ENCODE measurements around the gene TRAF7. TPM values are rescaled to one million over a fixed set of nuclear protein-coding genes. Genes with fewer than 3 reads are reported as not detected.

The TRAF7 gene
- total RNA-seq, 1 experiment from 2014 or later: 160 TPM

DNA sequence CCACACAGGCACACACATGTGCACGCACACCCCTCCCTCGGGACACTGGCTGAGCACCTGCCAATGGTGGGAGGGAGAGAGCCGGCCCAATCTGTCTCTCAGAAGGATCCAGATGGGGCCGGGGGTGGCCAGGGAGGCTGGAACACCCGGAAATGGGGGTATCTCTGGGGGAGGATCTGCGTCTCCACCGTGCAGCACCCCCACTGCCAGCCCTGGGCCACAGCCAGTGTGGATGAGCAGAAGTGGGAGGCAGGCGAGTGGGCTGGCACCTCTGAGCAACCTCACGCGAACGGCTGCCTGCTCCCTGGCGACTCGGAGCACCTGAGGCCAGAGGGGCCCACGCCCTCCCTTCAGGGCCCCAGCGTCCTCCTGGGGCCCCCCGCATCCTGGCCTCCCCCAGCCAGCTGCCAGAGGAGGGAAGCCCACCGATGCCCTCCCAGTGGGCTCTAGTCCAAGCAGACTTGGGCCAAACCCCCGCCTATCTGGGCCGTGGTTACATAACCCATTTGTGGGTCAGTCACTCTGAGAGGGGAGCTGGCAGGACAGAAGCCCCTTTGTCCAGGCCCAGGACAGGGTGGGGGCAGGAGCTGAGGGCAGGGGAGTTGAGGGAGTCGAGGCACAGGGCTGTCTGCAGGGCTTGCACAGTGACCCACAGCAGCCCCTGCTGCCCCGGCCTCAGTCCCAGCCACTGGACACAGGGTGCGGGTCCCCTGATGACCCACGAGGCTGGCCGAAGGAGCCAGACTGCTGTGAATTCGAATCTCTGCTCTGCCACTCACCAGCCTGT, 35.3 kb downstream of the TRAF7 start:
- no peaks in the 10 kb centered on the region for H3K9me2 ChIP-seq (ENCODE audit: insufficient read depth)
- DNase-seq (ENCODE audit: low read depth, low spot score) (no peak), ATAC-seq (no peak)
- H3K27ac ChIP-seq (ENCODE audit: low read depth, low read length): no peak overlapping the region
- BruUV-seq (replicated peaks): no TSS peak
- H3K9ac ChIP-seq (ENCODE audit: low read length): no peak overlapping the region
- intact Hi-C loops (cut with micrococcal nuclease): loop anchor here (10.0 kb wide), 1 partner anchor 314 kb away; no protein-coding TSS in a partner anchor
- no peaks in the 10 kb centered on the region for H3K27me3 ChIP-seq (ENCODE audit: insufficient read depth, low read length)
- POLR2A ChIA-PET: interaction anchor here (1.2 kb wide), 1 partner anchor 35 kb away, joined by 3 read pairs; the partner anchor contains the start of gene TRAF7
- RAD21 ChIA-PET (ENCODE audit: low non-redundant PET in 1 of 2, low total read pairs in 2 of 2, uncharacterized antibody in 2 of 2, unreplicated experiment in 2 of 2): no interaction called here
- H2AFZ ChIP-seq (ENCODE audit: low read depth, low read length, poor library complexity, severe bottlenecking): no peak overlapping the region
- no peak overlapping the region for H3K4me3 ChIP-seq (replicated peaks in 1 of 2; ENCODE audit: low read depth in 1 of 2, low read length in 2 of 2)
- no peak overlapping the region for H3K4me2 ChIP-seq (ENCODE audit: low read length)
- no peaks in the 10 kb centered on the region for H3K36me3 ChIP-seq (ENCODE audit: control insufficient read depth in 1 of 2, insufficient read depth in 2 of 2, low read length in 2 of 2)
- peaks cover 5 to 18% of the 10 kb centered on the region in 2 experiments for H3K4me1 ChIP-seq (ENCODE audit: control insufficient read depth in 1 of 2, insufficient read depth in 2 of 2, low read length in 2 of 2)
- CTCF ChIA-PET: no interaction called here
- H3K79me2 ChIP-seq (ENCODE audit: insufficient read depth, low read length): no peaks in the 10 kb centered on the region
- TF ChIP-seq RAD21 (IDR thresholded peaks at IDR 0.05; ENCODE audit: low read depth) (no peak), SRF (IDR thresholded peaks at IDR 0.05; ENCODE audit: low read depth) (no peak), ELF1 (IDR thresholded peaks at IDR 0.05; ENCODE audit: borderline replicate concordance, low read depth) (no peak), EZH2 (IDR thresholded peaks at IDR 0.05) (no peak), CBX3 (IDR thresholded peaks at IDR 0.05; ENCODE audit: low read depth) (no peak), JUND (IDR thresholded peaks at IDR 0.05) (no peak), FOSL1 (IDR thresholded peaks at IDR 0.05; ENCODE audit: low read depth) (no peak), EZH2phosphoT487 (IDR thresholded peaks at IDR 0.05; ENCODE audit: borderline replicate concordance) (no peak), CEBPB (IDR thresholded peaks at IDR 0.05; ENCODE audit: low read depth) (no peak), TCF7L2 (IDR thresholded peaks at IDR 0.05; ENCODE audit: borderline replicate concordance, extremely low read depth, insufficient read depth, insufficient read length) (no peak)
- TF ChIP-seq, protein P1, sequence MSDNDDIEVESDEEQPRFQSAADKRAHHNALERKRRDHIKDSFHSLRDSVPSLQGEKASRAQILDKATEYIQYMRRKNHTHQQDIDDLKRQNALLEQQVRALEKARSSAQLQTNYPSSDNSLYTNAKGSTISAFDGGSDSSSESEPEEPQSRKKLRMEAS (IDR thresholded peaks at IDR 0.05): no peak
- TF ChIP-seq, protein P2, sequence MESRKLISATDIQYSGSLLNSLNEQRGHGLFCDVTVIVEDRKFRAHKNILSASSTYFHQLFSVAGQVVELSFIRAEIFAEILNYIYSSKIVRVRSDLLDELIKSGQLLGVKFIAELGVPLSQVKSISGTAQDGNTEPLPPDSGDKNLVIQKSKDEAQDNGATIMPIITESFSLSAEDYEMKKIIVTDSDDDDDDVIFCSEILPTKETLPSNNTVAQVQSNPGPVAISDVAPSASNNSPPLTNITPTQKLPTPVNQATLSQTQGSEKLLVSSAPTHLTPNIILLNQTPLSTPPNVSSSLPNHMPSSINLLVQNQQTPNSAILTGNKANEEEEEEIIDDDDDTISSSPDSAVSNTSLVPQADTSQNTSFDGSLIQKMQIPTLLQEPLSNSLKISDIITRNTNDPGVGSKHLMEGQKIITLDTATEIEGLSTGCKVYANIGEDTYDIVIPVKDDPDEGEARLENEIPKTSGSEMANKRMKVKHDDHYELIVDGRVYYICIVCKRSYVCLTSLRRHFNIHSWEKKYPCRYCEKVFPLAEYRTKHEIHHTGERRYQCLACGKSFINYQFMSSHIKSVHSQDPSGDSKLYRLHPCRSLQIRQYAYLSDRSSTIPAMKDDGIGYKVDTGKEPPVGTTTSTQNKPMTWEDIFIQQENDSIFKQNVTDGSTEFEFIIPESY (IDR thresholded peaks at IDR 0.05; ENCODE audit: extremely low read depth, insufficient replicate concordance, low read length): no peak
- TF ChIP-seq, protein P3, sequence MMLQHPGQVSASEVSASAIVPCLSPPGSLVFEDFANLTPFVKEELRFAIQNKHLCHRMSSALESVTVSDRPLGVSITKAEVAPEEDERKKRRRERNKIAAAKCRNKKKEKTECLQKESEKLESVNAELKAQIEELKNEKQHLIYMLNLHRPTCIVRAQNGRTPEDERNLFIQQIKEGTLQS (IDR thresholded peaks at IDR 0.05): no peak
- TF ChIP-seq, protein P4, sequence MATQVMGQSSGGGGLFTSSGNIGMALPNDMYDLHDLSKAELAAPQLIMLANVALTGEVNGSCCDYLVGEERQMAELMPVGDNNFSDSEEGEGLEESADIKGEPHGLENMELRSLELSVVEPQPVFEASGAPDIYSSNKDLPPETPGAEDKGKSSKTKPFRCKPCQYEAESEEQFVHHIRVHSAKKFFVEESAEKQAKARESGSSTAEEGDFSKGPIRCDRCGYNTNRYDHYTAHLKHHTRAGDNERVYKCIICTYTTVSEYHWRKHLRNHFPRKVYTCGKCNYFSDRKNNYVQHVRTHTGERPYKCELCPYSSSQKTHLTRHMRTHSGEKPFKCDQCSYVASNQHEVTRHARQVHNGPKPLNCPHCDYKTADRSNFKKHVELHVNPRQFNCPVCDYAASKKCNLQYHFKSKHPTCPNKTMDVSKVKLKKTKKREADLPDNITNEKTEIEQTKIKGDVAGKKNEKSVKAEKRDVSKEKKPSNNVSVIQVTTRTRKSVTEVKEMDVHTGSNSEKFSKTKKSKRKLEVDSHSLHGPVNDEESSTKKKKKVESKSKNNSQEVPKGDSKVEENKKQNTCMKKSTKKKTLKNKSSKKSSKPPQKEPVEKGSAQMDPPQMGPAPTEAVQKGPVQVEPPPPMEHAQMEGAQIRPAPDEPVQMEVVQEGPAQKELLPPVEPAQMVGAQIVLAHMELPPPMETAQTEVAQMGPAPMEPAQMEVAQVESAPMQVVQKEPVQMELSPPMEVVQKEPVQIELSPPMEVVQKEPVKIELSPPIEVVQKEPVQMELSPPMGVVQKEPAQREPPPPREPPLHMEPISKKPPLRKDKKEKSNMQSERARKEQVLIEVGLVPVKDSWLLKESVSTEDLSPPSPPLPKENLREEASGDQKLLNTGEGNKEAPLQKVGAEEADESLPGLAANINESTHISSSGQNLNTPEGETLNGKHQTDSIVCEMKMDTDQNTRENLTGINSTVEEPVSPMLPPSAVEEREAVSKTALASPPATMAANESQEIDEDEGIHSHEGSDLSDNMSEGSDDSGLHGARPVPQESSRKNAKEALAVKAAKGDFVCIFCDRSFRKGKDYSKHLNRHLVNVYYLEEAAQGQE (IDR thresholded peaks at IDR 0.05; ENCODE audit: low read depth): no peak
- H3K9me3 ChIP-seq (ENCODE audit: control insufficient read depth in 1 of 2, insufficient read depth in 1 of 2, low read depth in 1 of 2, low read length in 2 of 2): no peaks in the 10 kb centered on the region
- H4K20me1 ChIP-seq (ENCODE audit: insufficient read depth): no peaks in the 10 kb centered on the region
